Activated CD4-positive, alpha-beta T cell treated with anti-CD3 and anti-CD28 coated beads, Interleukin-2, amount 10 ng/mL, durations not matched to agents 7 days and 5 days (primary cell): ENCODE data around the gene NHSL2. TPM values are rescaled to one million over a fixed set of nuclear protein-coding genes. Genes with fewer than 3 reads are reported as not detected.
A peak's percentile ranks its signal among the peaks of the same experiment; 100 is the strongest.
"Not testable (repeated sequence)": the region's sequence is repeated elsewhere in the genome, so short reads cannot be mapped to it uniquely, and the experiment has no call there.

Experiments used
- CTCF ChIA-PET: fragments of 350-600 bp; sonication (Branson Sonifier 250); formaldehyde crosslinking; loops from one replicate; lab custom pipeline; 2021; ENCODE audit warnings: antibody characterized with exemption; lab: Charles Lee
- POLR2A ChIA-PET: fragments of 350-600 bp; sonication (Branson Sonifier 250); formaldehyde crosslinking; loops from one replicate; lab custom pipeline; 2021; ENCODE audit warnings: antibody characterized with exemption; lab: Charles Lee
- DNase-seq: peaks from one replicate; pipeline ENCODE4 v3.0.0-alpha.2; 2020
- H3K27ac Mint-ChIP-seq: one replicate; pipeline ENCODE4 v1.8.0; 2021; ENCODE audit warnings: mild to moderate bottlenecking, moderate library complexity, mixed read lengths
- H3K27me3 Mint-ChIP-seq: one replicate; pipeline ENCODE4 v1.8.0; 2021; ENCODE audit warnings: mixed read lengths
- H3K36me3 Mint-ChIP-seq: one replicate; pipeline ENCODE4 v1.8.0; 2021; ENCODE audit warnings: low read depth, mixed read lengths
- H3K4me1 Mint-ChIP-seq: one replicate; pipeline ENCODE4 v1.8.0; 2021; ENCODE audit warnings: mixed read lengths
- H3K4me3 Mint-ChIP-seq: one replicate; pipeline ENCODE4 v1.8.0; 2021; ENCODE audit warnings: mild to moderate bottlenecking, moderate library complexity, mixed read lengths
- H3K9me3 Mint-ChIP-seq: one replicate; pipeline ENCODE4 v1.8.0; 2021; ENCODE audit warnings: mixed read lengths
- total RNA-seq, 2 experiments: library from RNA; stranded (reverse); gene quantifications; one replicate each; pipeline ENCODE4 v1.2.3, GENCODE V29; 2021

NHSL2 gene
- total RNA-seq, 2 experiments from 2014 or later = 1.00 to 1.1 TPM

DNA sequence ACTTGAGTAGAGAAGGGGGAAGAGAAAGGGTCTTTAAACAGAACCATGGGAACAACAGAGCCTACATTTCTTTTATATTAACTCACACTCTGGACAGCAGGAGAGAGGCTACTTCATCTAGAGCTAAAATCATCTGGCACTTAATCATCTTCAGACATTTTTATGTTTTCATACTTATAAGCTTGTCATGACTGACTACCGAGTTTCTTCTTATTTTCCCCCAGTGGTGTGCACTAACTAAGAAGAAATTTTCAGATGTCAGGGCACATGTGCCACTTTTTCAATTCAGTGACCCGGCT, 232.9 kb downstream of the NHSL2 start:
- POLR2A ChIA-PET = no interaction called here
- peaks cover 35% of the 10 kb centered on the region for H3K27me3 Mint-ChIP-seq
- CTCF ChIA-PET = interaction anchor here (1.4 kb wide), 1 partner anchor 10 kb away, joined by 3 read pairs; no protein-coding TSS in a partner anchor

DNA sequence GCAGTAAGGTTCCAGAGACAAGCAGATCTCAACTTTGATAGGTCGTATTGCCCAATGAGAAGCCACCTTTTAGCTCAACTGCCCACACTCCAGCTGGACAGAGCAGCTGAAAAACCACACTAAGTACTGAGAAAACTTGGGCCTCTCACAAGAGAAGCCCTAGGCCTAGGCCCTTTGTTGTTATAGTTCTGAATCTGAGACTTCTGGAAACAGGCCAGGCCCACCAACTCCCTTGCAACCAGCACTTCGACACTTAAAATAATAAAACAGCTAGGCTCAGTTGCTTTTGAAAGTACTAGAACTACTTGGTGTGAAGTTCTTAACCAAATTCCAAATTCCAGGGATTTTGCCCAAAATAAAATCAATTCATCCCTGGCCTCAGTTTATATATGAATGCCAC, 234.5 kb downstream of the NHSL2 start:
- Mint-ChIP-seq H3K4me1 (peaks cover 30% of the 10 kb centered on the region), H3K27me3 (peaks cover 29% of the 10 kb centered on the region)
- POLR2A ChIA-PET = no interaction called here

More for the DNA sequence above, 232.9 kb downstream of the NHSL2 start:
- Mint-ChIP-seq H3K27ac (no peak overlapping the region), H3K4me1 (peaks cover 30% of the 10 kb centered on the region), H3K4me3 (no peak overlapping the region), H3K9me3 (no peaks in the 10 kb centered on the region), H3K36me3 (no peaks in the 10 kb centered on the region)
- no peak for DNase-seq

DNA sequence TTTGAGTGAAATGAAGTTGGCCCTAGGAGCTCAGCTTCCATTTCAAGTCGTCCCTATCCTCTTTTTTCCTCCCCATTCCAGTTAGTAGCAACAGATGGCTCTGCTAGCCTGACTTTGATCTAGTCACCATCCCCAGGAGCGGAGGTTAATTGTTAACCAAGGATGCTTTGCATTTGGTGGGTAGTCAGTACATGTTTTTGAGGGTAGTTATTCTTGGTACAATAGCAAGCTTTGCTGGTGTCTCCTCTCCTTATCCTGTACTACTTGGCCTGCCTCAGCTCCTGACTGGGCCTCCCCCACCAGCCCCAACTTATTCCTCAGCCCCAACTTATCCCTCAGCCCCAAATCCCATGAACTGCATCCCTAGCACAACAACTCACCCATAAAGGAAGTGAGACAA, 235.9 kb downstream of the NHSL2 start:
- no peak for DNase-seq
- Mint-ChIP-seq H3K4me1 (peaks cover 20% of the 10 kb centered on the region), H3K4me3 (no peak overlapping the region), H3K27ac (no peak overlapping the region), H3K9me3 (no peaks in the 10 kb centered on the region), H3K27me3 (peaks cover 33% of the 10 kb centered on the region), H3K36me3 (no peaks in the 10 kb centered on the region)
- CTCF ChIA-PET = interaction anchor here (0.9 to 1.1 kb wide), 2 partner anchors 11 to 20 kb away, joined by 3 read pairs; no protein-coding TSS in a partner anchor
- POLR2A ChIA-PET = no interaction called here

More for the DNA sequence above, 234.5 kb downstream of the NHSL2 start:
- CTCF ChIA-PET = interaction anchor here (0.6 to 0.7 kb wide), 2 partner anchors 8 to 67 kb away, joined by 4 to 7 read pairs; no protein-coding TSS in a partner anchor
- no peak overlapping the region for H3K27ac Mint-ChIP-seq
- H3K9me3 Mint-ChIP-seq = no peaks in the 10 kb centered on the region
- H3K36me3 Mint-ChIP-seq = no peaks in the 10 kb centered on the region
- DNase-seq = no peak
- no peak overlapping the region for H3K4me3 Mint-ChIP-seq

DNA sequence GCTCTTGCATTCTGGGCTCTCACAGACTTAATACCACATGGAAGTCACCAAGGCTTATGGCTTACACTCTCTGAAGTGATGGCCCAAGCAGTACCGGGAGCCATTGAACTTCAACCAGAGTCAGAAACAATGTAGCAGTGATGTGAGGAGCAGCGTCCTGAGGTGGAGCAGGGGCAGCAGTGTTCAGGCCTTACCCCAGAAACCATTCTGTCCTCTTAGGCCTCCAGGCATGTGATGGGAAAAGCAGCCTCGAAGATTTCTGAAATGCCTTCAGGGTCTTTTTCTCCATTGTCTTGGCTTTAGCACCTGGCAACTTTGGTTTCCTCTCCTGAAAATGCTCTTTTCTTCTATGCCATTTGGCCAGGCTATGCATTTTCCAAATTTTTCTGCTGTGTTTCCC, 248.1 kb downstream of the NHSL2 start:
- no peak for DNase-seq
- ChIA-PET CTCF (no interaction called here), POLR2A (no interaction called here)
- Mint-ChIP-seq H3K27me3 (peaks cover 3% of the 10 kb centered on the region), H3K36me3 (no peaks in the 10 kb centered on the region), H3K9me3 (no peaks in the 10 kb centered on the region), H3K4me3 (no peak overlapping the region), H3K4me1 (no peaks in the 10 kb centered on the region), H3K27ac (no peak overlapping the region)

GRCh38 chrX:72159769-72160168, 249.1 kb downstream of the NHSL2 start:
- CTCF ChIA-PET = interaction anchor here (0.6 kb wide), 1 partner anchor 8 kb away, joined by 3 read pairs; no protein-coding TSS in a partner anchor

DNA sequence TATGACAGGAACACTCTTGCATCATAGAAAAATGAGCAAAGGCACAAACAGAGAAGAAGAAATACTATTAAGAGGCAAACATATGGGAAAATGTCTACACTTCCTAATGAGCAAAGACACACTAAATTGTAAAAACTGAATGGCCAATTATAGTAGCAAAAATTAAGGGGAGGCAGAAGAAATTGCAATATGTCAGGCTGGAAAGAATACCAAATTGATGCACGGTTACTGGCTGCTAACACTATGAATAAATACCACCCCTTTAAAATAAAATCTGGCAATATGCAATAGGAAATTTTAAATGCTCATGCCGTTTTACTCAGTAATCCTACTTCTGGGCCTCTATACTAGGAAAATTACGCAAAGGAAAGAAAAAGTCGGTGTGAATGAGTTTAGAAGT, 254.9 kb downstream of the NHSL2 start:
- ChIA-PET CTCF (interaction anchor here (1.4 kb wide), 1 partner anchor 31 kb away, joined by 3 read pairs; no protein-coding TSS in a partner anchor), POLR2A (no interaction called here)

More at GRCh38 chrX:72159769-72160168, 249.1 kb downstream of the NHSL2 start:
- POLR2A ChIA-PET = no interaction called here
- Mint-ChIP-seq H3K4me3 (no peak overlapping the region), H3K36me3 (no peaks in the 10 kb centered on the region), H3K27ac (no peak overlapping the region), H3K27me3 (peaks cover 3% of the 10 kb centered on the region), H3K4me1 (no peaks in the 10 kb centered on the region), H3K9me3 (no peaks in the 10 kb centered on the region)
- no peak for DNase-seq

GRCh38 chrX:72169008-72169728, 258.5 kb downstream of the NHSL2 start:
- H3K4me3 Mint-ChIP-seq = peak overlapping the region; percentile 67
- no peaks in the 10 kb centered on the region for H3K36me3 Mint-ChIP-seq
- H3K4me1 Mint-ChIP-seq = peaks cover 10% of the 10 kb centered on the region
- peaks cover 2% of the 10 kb centered on the region for H3K27me3 Mint-ChIP-seq
- peak overlapping the region; percentile 91 for H3K27ac Mint-ChIP-seq
- POLR2A ChIA-PET = no interaction called here
- peak; percentile 60 for DNase-seq
- CTCF ChIA-PET = no interaction called here
- no peaks in the 10 kb centered on the region for H3K9me3 Mint-ChIP-seq

More for the DNA sequence above, 254.9 kb downstream of the NHSL2 start:
- Mint-ChIP-seq H3K27me3 (peaks cover 2% of the 10 kb centered on the region), H3K4me3 (no peak overlapping the region), H3K27ac (no peak overlapping the region), H3K4me1 (peaks cover 10% of the 10 kb centered on the region), H3K36me3 (no peaks in the 10 kb centered on the region), H3K9me3 (no peaks in the 10 kb centered on the region)
- no peak for DNase-seq

DNA sequence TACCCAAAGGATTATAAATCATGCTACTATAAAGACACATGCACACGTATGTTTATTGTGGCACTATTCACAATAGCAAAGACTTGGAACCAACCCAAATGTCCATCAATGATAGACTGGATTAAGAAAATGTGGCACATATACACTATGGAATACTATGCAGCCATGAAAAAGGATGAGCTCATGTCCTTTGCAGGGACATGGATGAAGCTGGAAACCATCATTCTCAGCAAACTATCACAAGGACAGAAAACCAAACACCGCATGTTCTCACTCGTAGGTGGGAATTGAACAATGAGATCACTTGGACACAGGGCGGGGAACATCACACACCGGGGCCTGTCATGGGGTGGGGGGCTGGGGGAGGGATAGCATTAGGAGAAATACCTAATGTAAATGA, 265.6 kb downstream of the NHSL2 start:
- H3K4me3 Mint-ChIP-seq, H3K9me3 Mint-ChIP-seq, H3K27ac Mint-ChIP-seq, H3K4me1 Mint-ChIP-seq, H3K36me3 Mint-ChIP-seq, DNase-seq, CTCF ChIA-PET, H3K27me3 Mint-ChIP-seq, POLR2A ChIA-PET: not testable (repeated sequence)

DNA sequence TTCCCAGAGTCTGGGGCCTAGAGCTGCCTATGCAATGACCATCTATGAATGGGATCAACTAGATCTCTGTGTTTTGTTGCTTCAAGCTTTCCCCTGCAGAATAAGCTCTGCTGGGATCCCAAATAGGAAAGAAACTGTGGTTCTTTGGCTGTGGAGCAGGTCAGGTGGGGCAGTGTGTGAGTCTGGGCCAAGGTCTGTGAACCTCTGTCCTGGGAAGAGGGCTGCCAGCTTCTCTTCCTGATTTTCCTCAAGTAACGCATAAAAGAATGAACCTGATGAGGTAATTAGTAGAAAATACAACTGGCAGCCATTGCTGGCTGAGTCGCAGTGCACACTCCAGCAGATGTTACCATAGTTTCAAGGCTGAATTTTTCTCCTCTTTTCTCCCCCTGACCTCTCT, 266.3 kb downstream of the NHSL2 start:
- ChIA-PET CTCF (no interaction called here), POLR2A (no interaction called here)
- no peaks in the 10 kb centered on the region for H3K27me3 Mint-ChIP-seq
- H3K9me3 Mint-ChIP-seq = no peaks in the 10 kb centered on the region
- H3K27ac Mint-ChIP-seq = no peak overlapping the region
- no peaks in the 10 kb centered on the region for H3K36me3 Mint-ChIP-seq
- H3K4me3 Mint-ChIP-seq = no peak overlapping the region
- no peak for DNase-seq
- peaks cover 9% of the 10 kb centered on the region for H3K4me1 Mint-ChIP-seq

DNA sequence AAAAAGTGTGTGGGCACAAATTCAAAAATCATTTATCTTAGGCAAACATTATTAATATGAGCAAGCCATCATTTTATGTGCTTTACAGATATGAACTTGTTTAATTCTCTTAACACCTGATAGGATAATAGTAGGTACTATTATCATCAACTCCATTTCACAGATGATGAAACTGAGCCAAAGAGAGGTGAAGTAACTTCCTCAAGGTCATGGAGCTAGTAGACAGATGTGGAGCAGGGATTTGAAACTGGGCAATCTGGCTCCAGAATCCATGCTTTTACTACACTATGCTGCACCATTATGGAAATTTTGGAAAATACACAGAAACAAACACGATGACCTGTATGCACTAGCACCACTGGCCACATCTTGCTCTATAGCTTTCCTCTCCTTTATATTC, 269.9 kb downstream of the NHSL2 start:
- Mint-ChIP-seq H3K4me3 (no peak overlapping the region), H3K36me3 (peaks cover 2% of the 10 kb centered on the region), H3K9me3 (no peaks in the 10 kb centered on the region), H3K4me1 (peaks cover 12% of the 10 kb centered on the region), H3K27me3 (no peaks in the 10 kb centered on the region), H3K27ac (no peak overlapping the region)
- POLR2A ChIA-PET = no interaction called here
- DNase-seq = no peak
- CTCF ChIA-PET = interaction anchor here (1.2 to 1.5 kb wide), 2 partner anchors 65 to 96 kb away, joined by 3 to 5 read pairs; partner anchors contain the start of gene RPS4X

DNA sequence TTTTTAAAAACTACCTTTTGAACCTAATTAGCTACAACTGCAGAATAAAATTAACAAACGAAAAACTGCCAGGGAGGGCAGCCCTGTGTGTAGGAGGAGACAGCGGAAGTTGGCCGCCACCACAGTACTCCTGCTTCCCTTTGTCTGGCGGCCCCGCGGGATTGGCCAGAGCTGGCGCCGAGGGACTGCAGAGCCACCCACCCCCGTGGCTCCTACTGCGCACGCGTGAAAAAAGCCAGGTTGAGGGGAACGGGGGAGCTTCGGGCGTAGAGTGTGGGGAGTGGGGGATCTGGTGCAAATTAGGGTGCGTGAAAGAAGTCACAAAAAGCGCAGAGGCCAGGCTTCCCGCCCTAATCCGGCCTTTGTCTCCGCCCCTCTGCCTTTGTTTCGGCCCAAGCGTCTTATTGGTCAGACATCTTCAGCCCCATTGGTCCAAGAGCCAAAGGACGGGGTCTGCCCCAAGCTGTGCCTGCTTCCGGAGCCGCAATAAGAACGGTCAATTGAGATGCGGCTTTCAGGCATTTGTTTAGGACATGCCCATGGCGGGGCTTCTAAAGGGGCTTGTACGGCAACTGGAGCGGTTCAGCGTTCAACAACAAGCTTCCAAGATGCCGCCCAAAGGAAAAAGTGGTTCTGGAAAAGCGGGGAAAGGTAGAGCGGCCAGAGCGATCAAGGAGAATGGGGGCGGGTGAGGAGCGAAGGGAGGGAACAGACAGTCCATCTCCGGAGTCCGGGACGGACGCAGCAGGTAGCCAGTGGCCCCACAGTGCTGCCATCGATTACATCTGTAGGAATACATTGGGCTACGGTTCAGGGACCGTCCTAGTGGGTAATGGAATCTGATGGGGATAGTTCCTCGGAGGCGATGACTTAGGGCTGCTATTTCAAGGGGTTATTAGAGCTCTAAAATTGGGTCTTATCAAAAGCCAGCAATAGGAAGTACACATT, 270.8 kb downstream of the NHSL2 start, which contains the start of gene PIN4:
Gene PIN4 (plus strand): TSS at position 580 of the 948 bp plus-strand sequence. CDS start 29 bp downstream, at position 609.
- Mint-ChIP-seq H3K4me1 (peaks cover 13% of the 10 kb centered on the region), H3K27me3 (no peaks in the 10 kb centered on the region), H3K9me3 (no peaks in the 10 kb centered on the region), H3K36me3 (peaks cover 3% of the 10 kb centered on the region), H3K4me3 (no peak within 1 kb of the TSS), H3K27ac (no peak within 1 kb of the TSS)
- ChIA-PET POLR2A (no interaction called here), CTCF (interaction anchor here (0.6 to 1.5 kb wide), 4 partner anchors 37 to 271 kb away, joined by 3 to 5 read pairs (median 4); partner anchors contain the start of gene RPS4X)
- DNase-seq = peak; percentile 87

DNA sequence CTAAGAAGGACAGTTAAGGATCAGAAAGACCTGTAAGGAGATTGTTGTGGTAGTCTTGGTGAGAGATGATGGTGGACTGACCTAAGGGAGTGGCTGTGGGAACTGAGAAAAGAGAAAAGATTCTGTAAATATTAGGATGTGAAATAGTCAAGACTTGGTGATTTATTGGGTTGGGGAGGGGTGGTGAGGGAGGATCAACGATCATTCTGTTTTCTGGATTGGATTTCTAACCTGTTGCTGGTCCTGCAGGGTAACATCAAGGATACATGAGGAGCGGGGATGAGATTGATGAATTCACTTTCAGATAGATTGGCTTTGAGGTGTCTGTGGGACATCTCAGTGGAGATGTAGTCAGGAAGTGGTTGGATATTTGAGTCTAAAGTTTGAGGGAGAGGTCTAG, 272.3 kb downstream of the NHSL2 start:
- ChIA-PET POLR2A (no interaction called here), CTCF (interaction anchor here (0.7 kb wide), 1 partner anchor 256 kb away, joined by 3 read pairs; no protein-coding TSS in a partner anchor)
- H3K27ac Mint-ChIP-seq = no peak overlapping the region
- DNase-seq = no peak
- H3K4me3 Mint-ChIP-seq = no peak overlapping the region
- peaks cover 3% of the 10 kb centered on the region for H3K36me3 Mint-ChIP-seq
- no peaks in the 10 kb centered on the region for H3K27me3 Mint-ChIP-seq
- H3K4me1 Mint-ChIP-seq = peaks cover 13% of the 10 kb centered on the region
- H3K9me3 Mint-ChIP-seq = no peaks in the 10 kb centered on the region
